ENCODE data around the gene CST2.
"Not testable (repeated sequence)": the region's sequence is repeated elsewhere in the genome, so short reads cannot be mapped to it uniquely, and the experiment has no call there.

CST2 gene

GRCh38 chr20:23857962-23858595, 31.6 kb upstream of the CST2 start:
- Histone ChIP-seq H3K9ac (ENCODE audit: low read depth, low read length) (no peak overlapping the region), H3K27ac (ENCODE audit: low read depth, low read length) (no peak overlapping the region), H3K4me3 (ENCODE audit: low read depth, low read length) (no peak overlapping the region), H3K36me3 (ENCODE audit: control insufficient read depth, insufficient read depth, low read length) (no peaks in the 10 kb centered on the region), H3K27me3 (ENCODE audit: control insufficient read depth, insufficient read depth, low read length) (no peaks in the 10 kb centered on the region), H3K4me1 (ENCODE audit: control insufficient read depth, insufficient read depth, low read length) (peaks cover 5% of the 10 kb centered on the region), H3K9me3 (ENCODE audit: control insufficient read depth, insufficient read depth, low read length) (no peaks in the 10 kb centered on the region)

GRCh38 chr20:23856736-23857135, 30.2 kb upstream of the CST2 start:
- H3K27me3 ChIP-seq (ENCODE audit: control insufficient read depth, insufficient read depth, low read length), result no peaks in the 10 kb centered on the region
- no peak overlapping the region for H3K27ac ChIP-seq (ENCODE audit: low read depth, low read length)
- H3K4me3 ChIP-seq (ENCODE audit: low read depth, low read length), result no peak overlapping the region
- peaks cover 5% of the 10 kb centered on the region for H3K4me1 ChIP-seq (ENCODE audit: control insufficient read depth, insufficient read depth, low read length)
- H3K36me3 ChIP-seq (ENCODE audit: control insufficient read depth, insufficient read depth, low read length), result no peaks in the 10 kb centered on the region
- H3K9me3 ChIP-seq (ENCODE audit: control insufficient read depth, insufficient read depth, low read length), result no peaks in the 10 kb centered on the region
- H3K9ac ChIP-seq (ENCODE audit: low read depth, low read length), result no peak overlapping the region

GRCh38 chr20:23856226-23856625, 29.7 kb upstream of the CST2 start:
- no peak overlapping the region for H3K27ac ChIP-seq (ENCODE audit: low read depth, low read length)
- no peaks in the 10 kb centered on the region for H3K27me3 ChIP-seq (ENCODE audit: control insufficient read depth, insufficient read depth, low read length)
- no peaks in the 10 kb centered on the region for H3K9me3 ChIP-seq (ENCODE audit: control insufficient read depth, insufficient read depth, low read length)
- H3K36me3 ChIP-seq (ENCODE audit: control insufficient read depth, insufficient read depth, low read length), result no peaks in the 10 kb centered on the region
- no peak overlapping the region for H3K9ac ChIP-seq (ENCODE audit: low read depth, low read length)
- peaks cover 5% of the 10 kb centered on the region for H3K4me1 ChIP-seq (ENCODE audit: control insufficient read depth, insufficient read depth, low read length)
- H3K4me3 ChIP-seq (ENCODE audit: low read depth, low read length), result no peak overlapping the region

- Histone ChIP-seq H3K9me3 (ENCODE audit: control insufficient read depth, insufficient read depth, low read length) (no peaks in the 10 kb centered on the region), H3K4me1 (ENCODE audit: control insufficient read depth, insufficient read depth, low read length) (no peaks in the 10 kb centered on the region), H3K4me3 (ENCODE audit: low read depth, low read length) (no peak overlapping the region), H3K9ac (ENCODE audit: low read depth, low read length) (no peak overlapping the region), H3K36me3 (ENCODE audit: control insufficient read depth, insufficient read depth, low read length) (no peaks in the 10 kb centered on the region), H3K27ac (ENCODE audit: low read depth, low read length) (no peak overlapping the region), H3K27me3 (ENCODE audit: control insufficient read depth, insufficient read depth, low read length) (no peaks in the 10 kb centered on the region)
Measured at GRCh38 chr20:23841693-23842092, 15.2 kb upstream of the CST2 start.

- Histone ChIP-seq H3K4me1 (ENCODE audit: control insufficient read depth, insufficient read depth, low read length) (no peaks in the 10 kb centered on the region), H3K27ac (ENCODE audit: low read depth, low read length) (no peak overlapping the region), H3K9me3 (ENCODE audit: control insufficient read depth, insufficient read depth, low read length) (no peaks in the 10 kb centered on the region), H3K27me3 (ENCODE audit: control insufficient read depth, insufficient read depth, low read length) (no peaks in the 10 kb centered on the region), H3K4me3 (ENCODE audit: low read depth, low read length) (no peak overlapping the region), H3K36me3 (ENCODE audit: control insufficient read depth, insufficient read depth, low read length) (no peaks in the 10 kb centered on the region), H3K9ac (ENCODE audit: low read depth, low read length) (no peak overlapping the region)
Measured at GRCh38 chr20:23835716-23836115, 9.2 kb upstream of the CST2 start.

- Histone ChIP-seq H3K9me3 (ENCODE audit: control insufficient read depth, insufficient read depth, low read length) (no peaks in the 10 kb centered on the region), H3K27me3 (ENCODE audit: control insufficient read depth, insufficient read depth, low read length) (no peaks in the 10 kb centered on the region), H3K9ac (ENCODE audit: low read depth, low read length) (no peak overlapping the region), H3K4me1 (ENCODE audit: control insufficient read depth, insufficient read depth, low read length) (no peaks in the 10 kb centered on the region), H3K36me3 (ENCODE audit: control insufficient read depth, insufficient read depth, low read length) (no peaks in the 10 kb centered on the region), H3K4me3 (ENCODE audit: low read depth, low read length) (no peak overlapping the region), H3K27ac (ENCODE audit: low read depth, low read length) (no peak overlapping the region)
Measured at GRCh38 chr20:23832775-23833513, 6.4 kb upstream of the CST2 start.

- H3K4me3 ChIP-seq (ENCODE audit: low read depth, low read length); H3K9me3 ChIP-seq (ENCODE audit: control insufficient read depth, insufficient read depth, low read length); H3K9ac ChIP-seq (ENCODE audit: low read depth, low read length); H3K4me1 ChIP-seq (ENCODE audit: control insufficient read depth, insufficient read depth, low read length); H3K36me3 ChIP-seq (ENCODE audit: control insufficient read depth, insufficient read depth, low read length); H3K27me3 ChIP-seq (ENCODE audit: control insufficient read depth, insufficient read depth, low read length); H3K27ac ChIP-seq (ENCODE audit: low read depth, low read length): not testable (repeated sequence)
Measured at GRCh38 chr20:23831961-23832360, 5.4 kb upstream of the CST2 start.

DNA sequence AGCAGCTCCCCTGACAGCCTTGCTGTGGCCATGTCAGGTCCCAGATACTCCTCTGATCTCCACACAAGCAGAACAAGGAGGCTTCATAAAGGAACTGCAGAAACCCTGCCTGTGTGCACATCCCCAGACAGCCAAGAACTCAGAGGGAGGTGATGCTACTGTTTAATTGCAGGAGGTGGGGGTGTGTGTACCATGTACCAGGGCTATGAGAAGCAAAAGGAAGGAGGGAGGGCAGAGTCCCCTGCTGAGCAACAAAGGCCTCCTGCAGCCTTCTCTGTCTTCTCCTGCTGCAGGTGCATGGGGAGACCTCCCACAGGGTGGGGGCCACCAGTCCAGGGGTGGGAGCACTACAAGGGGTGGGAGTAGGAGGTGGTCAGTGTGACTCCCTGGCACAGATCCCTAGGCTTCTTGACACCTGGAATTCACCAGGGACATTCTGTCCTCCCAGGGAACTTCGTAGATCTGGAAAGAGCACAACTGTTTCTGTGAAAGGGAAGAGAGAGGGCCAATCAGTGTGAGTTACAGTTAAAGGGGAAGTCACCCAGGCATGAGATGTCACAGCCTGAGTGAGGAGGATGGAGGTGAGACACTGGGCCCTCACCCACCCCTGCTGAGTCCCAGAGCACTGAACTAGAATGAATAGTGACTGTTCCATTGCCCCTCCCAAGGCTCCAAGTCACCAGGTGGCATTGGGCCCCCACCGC, 2.8 kb downstream of the CST2 start:
- no peaks in the 10 kb centered on the region for H3K36me3 ChIP-seq (ENCODE audit: control insufficient read depth, insufficient read depth, low read length)
- no peak overlapping the region for H3K4me3 ChIP-seq (ENCODE audit: low read depth, low read length)
- H3K9me3 ChIP-seq (ENCODE audit: control insufficient read depth, insufficient read depth, low read length), result no peaks in the 10 kb centered on the region
- H3K9ac ChIP-seq (ENCODE audit: low read depth, low read length), result no peak overlapping the region
- no peaks in the 10 kb centered on the region for H3K4me1 ChIP-seq (ENCODE audit: control insufficient read depth, insufficient read depth, low read length)
- H3K27ac ChIP-seq (ENCODE audit: low read depth, low read length), result no peak overlapping the region
- no peaks in the 10 kb centered on the region for H3K27me3 ChIP-seq (ENCODE audit: control insufficient read depth, insufficient read depth, low read length)

DNA sequence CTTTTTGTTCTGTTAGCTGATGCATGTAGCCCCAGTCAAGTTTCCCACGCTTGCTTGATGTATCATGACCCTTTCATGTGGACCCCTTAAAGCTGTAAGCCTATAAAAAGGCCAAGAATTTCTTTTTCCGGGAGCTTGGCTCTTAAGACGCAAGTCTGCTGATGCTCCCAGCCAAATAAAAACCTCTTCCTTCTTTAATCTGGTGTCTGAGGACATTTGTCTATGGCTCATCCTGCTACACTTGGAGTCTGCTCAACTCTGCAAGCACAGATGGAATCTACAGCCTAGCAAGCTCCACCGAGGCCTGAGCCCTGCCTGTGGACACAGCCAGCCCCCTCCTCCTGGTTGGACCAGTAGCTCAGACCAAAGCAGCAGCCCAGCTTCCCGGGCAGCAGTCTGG, 3.4 kb downstream of the CST2 start:
- no peaks in the 10 kb centered on the region for H3K4me1 ChIP-seq (ENCODE audit: control insufficient read depth, insufficient read depth, low read length)
- no peak overlapping the region for H3K4me3 ChIP-seq (ENCODE audit: low read depth, low read length)
- H3K9ac ChIP-seq (ENCODE audit: low read depth, low read length), result no peak overlapping the region
- H3K27me3 ChIP-seq (ENCODE audit: control insufficient read depth, insufficient read depth, low read length), result no peaks in the 10 kb centered on the region
- H3K27ac ChIP-seq (ENCODE audit: low read depth, low read length), result no peak overlapping the region
- no peaks in the 10 kb centered on the region for H3K9me3 ChIP-seq (ENCODE audit: control insufficient read depth, insufficient read depth, low read length)
- H3K36me3 ChIP-seq (ENCODE audit: control insufficient read depth, insufficient read depth, low read length), result no peaks in the 10 kb centered on the region

DNA sequence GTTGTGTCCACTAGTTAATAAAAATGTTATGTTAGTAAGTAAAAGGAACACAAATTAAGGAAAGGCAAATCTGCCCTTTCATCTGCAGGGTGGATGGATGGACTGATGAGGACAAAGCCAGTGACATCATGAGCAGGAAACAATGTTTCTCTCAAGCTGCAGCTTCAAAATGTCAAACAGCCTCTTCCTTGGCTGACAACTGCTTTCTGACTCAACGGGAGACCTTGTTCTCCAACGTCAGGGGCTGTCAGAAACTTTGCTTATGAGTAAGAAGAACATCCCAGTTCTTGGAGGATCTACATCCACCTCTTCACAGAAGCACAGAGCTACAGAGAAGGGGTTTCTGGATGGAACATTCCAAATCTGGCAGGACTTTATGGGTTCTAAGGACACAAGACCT, 6.0 kb downstream of the CST2 start:
- no peaks in the 10 kb centered on the region for H3K9me3 ChIP-seq (ENCODE audit: control insufficient read depth, insufficient read depth, low read length)
- no peaks in the 10 kb centered on the region for H3K36me3 ChIP-seq (ENCODE audit: control insufficient read depth, insufficient read depth, low read length)

GRCh38 chr20:23811559-23811958, 15.0 kb downstream of the CST2 start:
- not testable (repeated sequence) for H3K27me3 ChIP-seq (ENCODE audit: control insufficient read depth, insufficient read depth, low read length); H3K9ac ChIP-seq (ENCODE audit: low read depth, low read length); H3K9me3 ChIP-seq (ENCODE audit: control insufficient read depth, insufficient read depth, low read length); H3K36me3 ChIP-seq (ENCODE audit: control insufficient read depth, insufficient read depth, low read length); H3K4me1 ChIP-seq (ENCODE audit: control insufficient read depth, insufficient read depth, low read length); H3K27ac ChIP-seq (ENCODE audit: low read depth, low read length); H3K4me3 ChIP-seq (ENCODE audit: low read depth, low read length)

More for the DNA sequence above, 6.0 kb downstream of the CST2 start:
- H3K9ac ChIP-seq (ENCODE audit: low read depth, low read length), result no peak overlapping the region
- H3K4me1 ChIP-seq (ENCODE audit: control insufficient read depth, insufficient read depth, low read length), result no peaks in the 10 kb centered on the region
- H3K27ac ChIP-seq (ENCODE audit: low read depth, low read length), result no peak overlapping the region
- no peaks in the 10 kb centered on the region for H3K27me3 ChIP-seq (ENCODE audit: control insufficient read depth, insufficient read depth, low read length)
- H3K4me3 ChIP-seq (ENCODE audit: low read depth, low read length), result no peak overlapping the region

All from HUES48 (cell line).